Thyroid gland (tissue), 4 donors: Measurements from ENCODE around the gene ZNF862.

ENCODE experiments used
- CTCF ChIP-seq, 6 experiments: fragments of 200-600 bp in 3 of 6; fragments of 450-650 bp in 3 of 6; sonication (generic) in 3 of 6; IDR thresholded peaks; one replicate each; pipeline ENCODE4 v1.5.1; 2016 to 2019; ENCODE audit warnings: antibody characterized with exemption in 6 of 6, mild to moderate bottlenecking in 2 of 6, inconsistent platforms in 1 of 6, moderate library complexity in 1 of 6
- POLR2A ChIP-seq, 2 donors: fragments of 450-650 bp; IDR thresholded peaks; one replicate each; pipeline ENCODE4 v1.6.1; 2017; ENCODE audit warnings: antibody characterized with exemption in 2 of 2, mild to moderate bottlenecking in 2 of 2, moderate library complexity in 1 of 2

DNA sequence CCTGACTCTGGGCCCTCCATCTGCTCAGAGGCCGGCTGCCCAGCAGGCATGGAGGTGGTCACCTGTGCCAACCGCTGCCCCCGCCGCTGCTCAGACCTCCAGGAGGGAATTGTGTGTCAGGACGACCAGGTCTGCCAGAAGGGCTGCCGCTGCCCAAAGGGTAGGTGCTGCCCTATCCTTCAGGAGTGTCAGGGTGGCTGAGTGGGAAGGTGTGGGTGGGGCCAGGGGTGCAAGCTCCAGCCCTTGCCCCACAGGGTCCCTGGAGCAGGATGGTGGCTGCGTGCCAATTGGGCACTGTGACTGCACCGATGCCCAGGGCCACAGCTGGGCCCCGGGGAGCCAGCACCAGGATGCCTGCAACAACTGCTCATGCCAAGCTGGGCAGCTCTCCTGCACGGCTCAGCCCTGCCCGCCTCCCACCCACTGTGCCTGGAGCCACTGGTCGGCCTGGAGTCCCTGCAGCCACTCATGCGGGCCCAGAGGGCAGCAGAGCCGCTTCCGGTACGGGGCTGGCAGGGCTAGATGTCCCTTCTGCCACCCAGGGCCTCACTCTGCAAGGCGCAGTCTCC lies 17.5 kb upstream of the ZNF862 start:
- TF ChIP-seq POLR2A (IDR thresholded peaks at IDR 0.05) (no peak), CTCF (IDR thresholded peaks at IDR 0.05) (no peak)
